PFSK-1 (cell line): Measurements from ENCODE around the gene TMEM87B.

Experiments used
- FOXP2 ChIP-seq: optimal IDR thresholded peaks from 2 replicates; pipeline ENCODE3; 2011; ENCODE audit warnings: borderline replicate concordance, control low read depth, inconsistent platforms; ENCODE audit not compliant: insufficient read depth; ENCODE audit errors: extremely low read length, extremely low read depth
- POLR2AphosphoS5 ChIP-seq: IDR thresholded peaks from 2 replicates; pipeline ENCODE4 v1.6.1; 2012; ENCODE audit warnings: low read depth, mild to moderate bottlenecking, control low read depth, low read length, moderate library complexity
- SIN3A ChIP-seq: IDR thresholded peaks from 2 replicates; pipeline ENCODE4 v1.6.1; 2012; ENCODE audit warnings: mild to moderate bottlenecking, low read length, moderate library complexity, borderline replicate concordance; ENCODE audit not compliant: insufficient read depth
- TAF1 ChIP-seq: IDR thresholded peaks from 2 replicates; pipeline ENCODE4 v1.6.1; 2012; ENCODE audit warnings: low read length, control low read depth, borderline replicate concordance; ENCODE audit not compliant: insufficient read depth
- TF ChIP-seq, protein P1 (sequence below), 2 experiments: IDR thresholded peaks; 2 replicates each; pipeline versions ENCODE4 v1.6.1 to v1.8.0; 2011 to 2012; ENCODE audit warnings: low read depth in 2 of 2, low read length in 2 of 2, control low read depth in 1 of 2, inconsistent platforms in 1 of 2, mild to moderate bottlenecking in 1 of 2, moderate library complexity in 1 of 2; ENCODE audit not compliant: insufficient read depth in 1 of 2

The TMEM87B gene

DNA sequence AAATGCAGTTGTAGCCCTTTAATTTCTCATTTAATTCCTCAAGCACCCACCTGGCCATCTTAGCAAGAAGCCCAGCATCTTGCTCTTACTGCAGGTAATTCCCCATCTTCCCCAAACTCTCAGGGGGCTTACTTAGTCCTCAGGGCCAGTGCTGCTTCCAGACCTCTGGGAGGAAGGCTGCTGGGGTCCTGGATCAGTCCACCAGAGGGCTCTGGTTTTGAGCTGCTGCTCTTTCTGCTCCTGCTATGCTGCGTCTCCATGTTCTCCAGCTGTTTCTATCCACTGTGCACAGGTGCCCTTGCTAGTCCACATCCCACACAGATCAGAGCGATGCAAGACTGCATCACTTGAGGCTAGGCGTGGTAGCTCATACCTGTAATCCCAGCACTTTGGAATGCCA lies 34.5 kb upstream of the TMEM87B start:
- TF ChIP-seq TAF1 (no peak), FOXP2 (no peak), SIN3A (no peak), POLR2AphosphoS5 (no peak)
- TF ChIP-seq, protein P1, sequence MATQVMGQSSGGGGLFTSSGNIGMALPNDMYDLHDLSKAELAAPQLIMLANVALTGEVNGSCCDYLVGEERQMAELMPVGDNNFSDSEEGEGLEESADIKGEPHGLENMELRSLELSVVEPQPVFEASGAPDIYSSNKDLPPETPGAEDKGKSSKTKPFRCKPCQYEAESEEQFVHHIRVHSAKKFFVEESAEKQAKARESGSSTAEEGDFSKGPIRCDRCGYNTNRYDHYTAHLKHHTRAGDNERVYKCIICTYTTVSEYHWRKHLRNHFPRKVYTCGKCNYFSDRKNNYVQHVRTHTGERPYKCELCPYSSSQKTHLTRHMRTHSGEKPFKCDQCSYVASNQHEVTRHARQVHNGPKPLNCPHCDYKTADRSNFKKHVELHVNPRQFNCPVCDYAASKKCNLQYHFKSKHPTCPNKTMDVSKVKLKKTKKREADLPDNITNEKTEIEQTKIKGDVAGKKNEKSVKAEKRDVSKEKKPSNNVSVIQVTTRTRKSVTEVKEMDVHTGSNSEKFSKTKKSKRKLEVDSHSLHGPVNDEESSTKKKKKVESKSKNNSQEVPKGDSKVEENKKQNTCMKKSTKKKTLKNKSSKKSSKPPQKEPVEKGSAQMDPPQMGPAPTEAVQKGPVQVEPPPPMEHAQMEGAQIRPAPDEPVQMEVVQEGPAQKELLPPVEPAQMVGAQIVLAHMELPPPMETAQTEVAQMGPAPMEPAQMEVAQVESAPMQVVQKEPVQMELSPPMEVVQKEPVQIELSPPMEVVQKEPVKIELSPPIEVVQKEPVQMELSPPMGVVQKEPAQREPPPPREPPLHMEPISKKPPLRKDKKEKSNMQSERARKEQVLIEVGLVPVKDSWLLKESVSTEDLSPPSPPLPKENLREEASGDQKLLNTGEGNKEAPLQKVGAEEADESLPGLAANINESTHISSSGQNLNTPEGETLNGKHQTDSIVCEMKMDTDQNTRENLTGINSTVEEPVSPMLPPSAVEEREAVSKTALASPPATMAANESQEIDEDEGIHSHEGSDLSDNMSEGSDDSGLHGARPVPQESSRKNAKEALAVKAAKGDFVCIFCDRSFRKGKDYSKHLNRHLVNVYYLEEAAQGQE (IDR thresholded peaks at IDR 0.05; ENCODE audit: insufficient read depth in 1 of 2, low read depth in 2 of 2, low read length in 2 of 2) = no peak

DNA sequence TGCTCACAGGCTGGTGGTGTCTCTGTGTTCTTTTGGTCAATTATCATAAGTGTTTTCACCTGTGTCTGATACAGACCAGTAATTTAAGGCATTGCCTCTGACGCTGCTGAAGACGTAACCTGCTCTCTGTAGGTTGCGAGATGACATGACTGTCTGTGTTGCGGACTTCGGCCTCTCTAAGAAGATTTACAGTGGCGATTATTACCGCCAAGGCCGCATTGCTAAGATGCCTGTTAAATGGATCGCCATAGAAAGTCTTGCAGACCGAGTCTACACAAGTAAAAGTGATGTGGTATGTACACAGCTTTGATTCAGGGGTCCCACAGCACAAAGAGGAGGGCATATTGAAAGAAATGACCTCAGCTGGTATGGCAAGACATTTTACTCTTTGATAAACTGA lies 33.8 kb upstream of the TMEM87B start:
- TF ChIP-seq POLR2AphosphoS5 (no peak), FOXP2 (no peak), SIN3A (no peak), TAF1 (no peak)
- TF ChIP-seq, protein P1 (IDR thresholded peaks at IDR 0.05; ENCODE audit: insufficient read depth in 1 of 2, low read depth in 2 of 2, low read length in 2 of 2) = no peak

DNA sequence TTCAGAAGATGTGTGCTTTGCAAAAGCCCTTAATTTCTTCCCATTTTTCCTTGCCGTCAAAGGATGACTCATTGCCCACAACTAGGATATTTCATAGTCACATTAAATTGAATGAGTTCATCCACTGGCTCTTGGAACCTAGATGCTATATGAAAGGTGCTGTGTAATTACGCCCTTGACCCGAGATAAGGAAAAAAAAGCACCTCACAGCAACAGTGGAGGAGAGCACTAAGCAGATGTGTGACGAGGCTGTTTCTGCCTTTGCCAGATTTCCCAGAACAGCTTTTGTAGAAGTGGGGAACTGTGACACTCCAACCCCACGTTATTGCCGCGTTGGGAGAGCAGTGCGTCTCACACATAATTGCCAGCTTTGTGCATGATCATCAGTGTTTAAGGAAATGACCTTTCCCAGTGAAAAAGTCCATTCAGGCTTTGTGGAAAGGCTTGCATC lies 33.3 kb upstream of the TMEM87B start:
- TF ChIP-seq SIN3A = no peak
- no peak for TF ChIP-seq TAF1
- no peak for TF ChIP-seq FOXP2
- TF ChIP-seq POLR2AphosphoS5 = no peak
- TF ChIP-seq, protein P1 (IDR thresholded peaks at IDR 0.05; ENCODE audit: insufficient read depth in 1 of 2, low read depth in 2 of 2, low read length in 2 of 2) = no peak

DNA sequence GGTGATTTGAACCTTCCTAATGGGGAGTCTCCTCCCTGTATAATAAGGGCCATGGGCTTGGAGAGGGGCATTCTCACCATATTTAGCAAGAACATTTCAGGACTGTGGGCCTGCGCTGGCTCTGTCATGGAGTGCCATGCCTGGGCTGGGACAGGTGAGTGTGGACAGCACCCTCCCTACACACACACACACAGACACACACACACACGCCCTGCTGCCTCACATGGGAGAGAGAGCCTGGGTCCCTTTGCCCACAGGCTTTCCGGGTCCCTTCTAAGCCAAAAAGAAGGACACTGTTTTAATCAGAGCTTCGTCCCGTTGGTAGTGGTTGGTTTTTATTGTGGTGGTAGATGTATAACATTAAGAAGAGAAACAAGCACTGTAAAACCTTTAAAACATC lies 31.4 kb upstream of the TMEM87B start:
- TF ChIP-seq SIN3A = no peak
- TF ChIP-seq, protein P1 (IDR thresholded peaks at IDR 0.05; ENCODE audit: insufficient read depth in 1 of 2, low read depth in 2 of 2, low read length in 2 of 2) = no peak

DNA sequence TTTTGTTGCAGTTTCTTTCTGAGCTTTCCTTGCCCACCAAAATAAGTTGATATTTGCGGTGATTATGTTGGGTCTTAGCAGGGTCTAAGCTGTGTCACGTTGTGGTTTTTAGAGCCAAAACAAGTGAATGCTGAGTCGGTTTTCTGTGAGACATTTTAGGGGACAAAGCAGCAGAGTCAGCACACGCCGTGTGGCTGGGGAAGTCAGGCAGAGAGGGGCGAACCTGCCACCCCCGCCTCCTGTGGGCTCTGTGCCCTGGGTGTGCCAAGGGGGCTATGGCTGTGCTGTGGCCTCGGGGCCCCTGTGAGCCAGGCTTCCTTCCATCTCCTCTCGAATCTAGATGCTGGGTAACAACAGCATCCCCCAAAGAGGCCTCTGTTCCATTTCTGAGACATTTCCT lies 30.8 kb upstream of the TMEM87B start:
- no peak for TF ChIP-seq TAF1
- no peak for TF ChIP-seq SIN3A
- no peak for TF ChIP-seq POLR2AphosphoS5
- no peak for TF ChIP-seq FOXP2
- TF ChIP-seq, protein P1 (IDR thresholded peaks at IDR 0.05; ENCODE audit: insufficient read depth in 1 of 2, low read depth in 2 of 2, low read length in 2 of 2) = no peak
